ENCODE measurements around the gene LRRC4C.
A peak's percentile ranks its signal among the peaks of the same experiment; 100 is the strongest.

LRRC4C gene

DNA sequence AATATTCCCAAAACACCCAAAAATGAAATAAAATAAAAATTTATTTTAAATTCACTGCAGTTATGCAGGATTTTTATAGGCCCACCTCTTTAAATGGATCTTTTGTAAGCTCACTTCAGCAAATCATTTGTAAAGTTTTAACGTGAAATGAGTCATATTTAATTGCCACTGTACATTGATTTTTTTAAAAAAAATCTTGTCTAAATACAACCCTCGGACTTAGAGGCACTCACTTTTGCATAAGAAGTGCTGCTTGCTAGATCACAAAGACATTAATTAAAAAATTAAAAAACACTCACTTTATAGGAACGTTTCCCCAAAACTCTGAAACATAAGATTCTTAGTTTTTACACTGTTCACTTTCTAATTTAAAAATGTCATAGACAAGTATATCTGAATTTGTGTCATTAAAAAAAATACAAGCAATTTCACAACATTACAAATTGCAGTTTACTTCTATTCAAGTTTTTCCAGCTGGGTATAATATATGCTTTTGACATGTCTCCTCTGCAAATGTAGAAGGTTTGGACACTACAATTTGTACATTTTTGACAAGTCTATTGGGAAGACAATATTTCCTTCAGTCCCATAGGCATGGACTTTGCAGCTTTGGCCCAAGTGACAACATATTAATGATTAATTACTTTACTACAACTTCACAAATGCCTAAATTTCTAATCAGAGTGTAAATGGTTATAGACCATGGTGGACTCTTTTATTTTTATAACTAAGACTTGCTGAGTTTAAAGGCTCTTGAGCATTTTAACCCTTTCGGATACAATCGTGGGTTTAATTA, 1088.4 kb downstream of the LRRC4C start:
- DNase-seq (ENCODE audit: low read depth): no peak

DNA sequence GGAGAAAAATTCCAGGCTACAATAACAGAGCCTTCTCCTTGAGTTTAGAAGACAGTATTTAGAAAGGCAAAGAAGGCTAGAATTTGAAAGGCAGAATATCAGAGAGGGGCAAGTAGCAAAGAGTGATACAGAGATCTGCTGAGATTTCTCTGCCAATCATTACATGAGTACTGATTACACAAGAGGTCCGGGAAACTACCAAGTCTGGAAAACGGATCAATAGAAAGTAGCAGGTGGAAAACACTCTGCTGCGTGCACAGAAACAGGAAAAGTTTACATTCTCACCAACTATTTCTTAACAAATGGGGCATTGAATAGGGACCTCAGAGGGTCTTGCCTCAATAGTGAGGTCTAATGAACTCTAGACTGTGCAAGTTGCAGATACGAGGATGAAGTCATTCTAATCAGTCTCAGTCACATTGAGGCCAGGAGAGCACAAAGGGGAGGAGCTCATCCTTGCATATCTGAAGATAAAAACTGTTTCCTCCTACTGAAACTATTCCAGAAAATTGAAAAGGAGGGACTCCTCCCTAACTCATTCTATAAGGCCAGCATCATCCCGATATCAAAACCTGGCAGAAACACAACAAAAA, 1099.2 kb downstream of the LRRC4C start:
- DNase-seq (ENCODE audit: low read depth): no peak

DNA sequence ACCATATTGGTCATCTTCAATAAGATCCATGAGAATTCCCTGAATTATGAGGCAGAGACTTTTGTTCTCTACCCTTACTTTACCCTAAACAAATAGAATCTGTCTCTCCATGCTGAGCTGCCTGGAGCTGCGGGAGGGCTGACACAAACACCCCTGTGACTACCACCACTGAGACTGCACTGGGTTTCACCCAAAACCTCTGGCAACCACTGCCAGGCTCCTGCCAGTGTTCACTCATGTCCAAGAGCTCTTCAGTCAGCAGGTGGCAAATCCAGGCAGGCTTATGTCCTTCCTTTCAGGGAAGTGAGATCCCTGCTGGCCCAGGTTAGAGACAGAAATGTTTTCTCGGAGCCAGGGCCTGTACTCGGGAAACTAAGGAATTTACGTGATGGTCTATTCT, 1105.3 kb downstream of the LRRC4C start:
- no peak for DNase-seq (ENCODE audit: low read depth)

DNA sequence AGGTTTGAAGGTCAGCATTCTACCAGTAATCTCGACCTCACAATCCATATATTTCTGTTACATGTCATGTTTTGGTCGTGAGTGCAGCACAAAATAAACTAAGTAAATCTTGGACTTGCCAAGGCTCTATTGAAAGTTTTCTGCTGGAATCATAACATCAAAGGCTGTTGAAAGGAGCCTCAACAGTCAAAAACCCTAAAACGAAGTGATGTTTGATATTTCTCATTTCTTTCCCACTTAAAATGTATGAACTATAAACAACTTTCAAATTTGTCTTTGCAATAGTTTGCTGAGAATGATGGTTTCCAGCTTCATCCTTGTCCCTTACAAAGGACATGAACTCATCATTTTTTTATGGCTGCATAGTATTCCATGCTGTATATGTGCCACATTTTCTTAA, 1118.5 kb downstream of the LRRC4C start:
- DNase-seq (ENCODE audit: low read depth): no peak

DNA sequence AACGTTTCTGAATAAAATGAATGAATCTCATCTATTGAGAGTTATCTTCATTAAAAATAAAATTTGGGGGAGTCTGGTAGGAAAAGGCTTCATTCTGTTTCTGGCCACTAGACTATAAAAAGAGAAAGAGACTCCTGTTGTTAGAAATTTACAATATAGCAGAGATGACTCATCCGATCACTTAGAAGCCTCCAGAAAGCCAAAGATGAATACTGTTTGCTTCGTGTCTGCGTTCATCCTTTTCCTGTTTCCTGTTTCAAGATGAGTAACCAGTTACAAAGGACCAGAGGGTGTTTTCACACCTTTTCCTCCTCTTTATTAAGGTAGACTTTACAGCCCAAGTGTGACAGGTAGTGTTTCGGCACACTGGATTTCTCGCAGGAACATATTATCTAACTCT, 1120.7 kb downstream of the LRRC4C start:
- peak; percentile 20 for DNase-seq (ENCODE audit: low read depth)

DNA sequence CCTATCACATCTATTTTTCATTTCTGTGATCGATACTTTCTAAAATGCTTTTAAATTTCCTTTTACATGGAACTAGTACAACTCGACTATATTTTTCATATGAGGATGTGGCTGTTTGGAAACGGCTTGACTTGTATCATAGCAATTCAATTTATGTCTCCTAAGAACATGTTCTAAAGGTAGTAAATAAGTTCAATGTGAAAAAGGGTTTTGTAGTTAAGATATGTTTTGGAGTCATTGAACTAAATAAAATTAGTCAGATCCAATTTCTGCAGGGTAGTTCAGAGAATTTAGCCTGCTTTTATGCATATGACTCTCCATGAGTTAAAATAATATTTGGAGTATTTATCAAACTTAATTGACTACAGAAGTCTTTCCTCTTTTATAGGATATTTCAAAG, 1121.4 kb downstream of the LRRC4C start:
- no peak for DNase-seq (ENCODE audit: low read depth)

DNA sequence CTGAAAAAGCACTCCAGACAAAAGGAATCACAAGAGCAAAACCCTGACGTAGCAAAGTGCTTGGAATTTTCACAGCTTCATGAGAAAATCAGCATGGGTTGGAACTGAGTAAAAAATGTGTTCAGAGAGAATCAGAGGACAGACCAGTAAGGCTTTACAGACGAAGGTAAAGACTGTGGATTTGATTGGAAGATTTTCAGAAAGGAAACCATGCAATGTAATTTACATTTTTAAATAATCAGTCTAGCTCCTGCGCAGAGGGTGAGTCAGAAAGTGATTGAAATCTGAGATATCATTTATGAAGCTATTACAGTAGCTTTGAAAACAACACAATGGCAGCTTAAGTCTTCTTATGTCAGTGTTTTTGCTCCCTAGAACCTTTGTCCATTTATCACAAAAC, 1122.3 kb downstream of the LRRC4C start:
- no peak for DNase-seq (ENCODE audit: low read depth)

DNA sequence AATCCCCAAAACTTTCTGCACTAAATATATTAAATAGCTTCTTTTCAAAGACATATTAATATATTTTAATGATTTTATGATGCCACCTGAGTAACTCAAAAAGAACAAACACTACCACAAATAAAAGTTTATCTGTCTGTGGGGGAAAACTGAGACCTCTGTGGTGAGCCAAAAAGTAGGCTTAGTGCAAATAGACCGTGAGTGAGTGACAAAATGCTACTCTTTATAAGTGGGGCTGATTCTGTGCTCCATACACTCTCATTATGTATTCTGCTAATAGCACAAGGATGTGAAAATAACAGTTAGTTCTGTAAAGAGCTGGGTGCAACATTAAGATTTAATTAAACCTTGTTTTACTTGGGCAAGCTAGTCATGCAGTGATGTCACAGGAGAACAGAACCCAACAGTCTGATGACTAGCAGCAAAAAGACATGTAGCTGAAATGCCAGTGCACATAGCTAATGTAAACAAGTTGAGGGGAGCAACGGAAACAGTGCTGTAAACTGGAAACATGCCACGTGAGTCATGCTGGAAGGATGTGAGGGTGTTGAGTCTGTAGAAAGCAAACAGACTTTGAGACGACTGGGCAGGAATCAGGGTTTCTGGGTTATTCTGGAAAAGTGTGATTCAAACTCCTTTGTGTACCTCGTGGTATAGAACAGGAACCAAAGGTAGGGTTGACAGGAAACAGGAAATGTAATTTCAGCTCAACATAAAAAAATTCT, 1130.4 kb downstream of the LRRC4C start:
- peak; percentile 99 for DNase-seq (ENCODE audit: low read depth)

DNA sequence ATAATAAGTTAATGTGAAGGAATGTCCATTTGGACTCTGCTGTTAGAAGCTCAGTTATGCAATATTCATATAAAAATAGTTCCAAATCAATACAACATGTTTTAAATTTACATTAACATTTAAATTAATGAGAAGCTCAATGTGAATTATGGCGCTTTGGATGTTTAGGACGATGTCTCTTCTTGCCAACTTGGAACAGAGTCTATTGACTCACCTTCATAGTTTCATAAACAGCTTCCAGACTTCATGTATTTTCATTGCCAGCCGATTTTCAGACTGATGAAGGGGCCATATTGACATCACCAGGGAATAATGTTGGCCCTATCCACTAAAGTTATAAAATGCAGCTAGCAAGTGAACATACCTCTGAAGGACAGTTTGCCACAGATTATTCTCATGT, 1136.2 kb downstream of the LRRC4C start:
- DNase-seq (ENCODE audit: low read depth): no peak

DNA sequence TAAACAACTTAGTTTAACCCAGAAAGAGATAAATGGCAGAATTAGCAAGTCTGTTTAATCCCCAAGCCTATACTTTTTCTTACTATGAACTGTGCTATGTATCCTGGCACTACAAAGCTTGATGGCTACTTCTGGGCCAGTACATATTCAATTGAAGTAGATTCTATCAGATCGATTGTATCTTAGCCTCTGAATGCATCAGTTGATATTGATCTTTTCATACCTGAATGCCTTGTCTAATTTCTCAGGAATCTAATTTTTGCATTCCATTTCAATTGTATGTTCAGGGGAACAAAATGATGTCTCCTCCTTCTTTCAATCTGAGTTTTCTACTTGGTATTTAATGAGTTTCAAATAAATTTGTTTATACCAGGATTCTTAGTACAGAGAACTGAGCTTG, 1137.9 kb downstream of the LRRC4C start:
- DNase-seq (ENCODE audit: low read depth): no peak

DNA sequence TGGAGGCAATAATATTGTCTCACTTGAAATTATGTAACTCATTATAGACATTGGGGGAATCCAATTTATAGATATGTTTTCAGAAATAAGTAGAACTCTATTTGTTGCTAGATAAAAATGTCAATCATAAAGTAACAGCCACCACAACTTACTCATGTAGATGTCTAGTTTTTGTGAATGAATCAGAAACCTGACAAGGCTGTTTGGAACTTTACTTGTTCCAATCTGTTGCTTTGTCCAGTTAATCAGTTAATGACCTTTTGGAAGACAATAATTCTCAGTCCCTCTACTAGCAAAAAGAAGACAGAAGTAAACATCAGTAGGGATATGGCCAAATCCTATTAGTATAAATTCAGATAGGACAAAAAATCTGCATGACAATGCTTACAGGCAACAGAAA, 1143.3 kb downstream of the LRRC4C start:
- no peak for DNase-seq (ENCODE audit: low read depth)

DNA sequence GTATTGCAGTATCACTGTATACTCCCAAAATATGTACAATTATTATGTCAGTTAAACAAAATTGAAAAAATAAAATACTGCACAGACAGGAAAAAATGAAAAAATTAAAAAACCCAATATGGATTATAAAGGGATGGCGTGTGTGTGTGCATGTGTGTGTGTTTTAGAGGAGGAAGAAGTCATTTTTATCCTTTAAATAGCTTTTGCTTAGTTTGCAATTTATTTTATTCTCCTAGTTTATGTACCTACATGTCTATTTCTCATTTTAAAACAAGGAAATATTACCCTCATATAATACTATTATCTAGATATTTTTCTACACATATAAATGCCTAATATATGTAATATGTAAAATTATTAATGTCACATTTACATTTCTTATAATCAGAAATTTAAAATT, 1144.3 kb downstream of the LRRC4C start:
- no peak for DNase-seq (ENCODE audit: low read depth)

DNA sequence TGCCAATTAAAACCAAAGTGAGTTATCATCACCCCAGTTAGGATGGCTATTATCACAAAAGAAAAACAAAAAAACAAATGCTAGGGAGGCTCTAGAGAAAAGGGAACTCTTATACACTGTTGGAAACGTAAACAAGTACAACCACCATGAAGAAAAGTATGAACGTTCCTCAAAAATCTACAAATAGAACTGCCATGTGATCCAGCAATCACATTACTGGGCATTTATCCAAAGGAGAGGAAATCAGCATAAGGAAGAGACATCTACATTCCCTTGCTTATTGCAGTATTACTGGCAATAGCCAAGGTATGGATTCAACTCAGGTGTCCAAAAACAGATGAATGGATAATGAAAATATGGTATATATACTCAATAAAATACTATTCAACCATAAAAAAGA, 1145.1 kb downstream of the LRRC4C start:
- DNase-seq (ENCODE audit: low read depth): no peak

DNA sequence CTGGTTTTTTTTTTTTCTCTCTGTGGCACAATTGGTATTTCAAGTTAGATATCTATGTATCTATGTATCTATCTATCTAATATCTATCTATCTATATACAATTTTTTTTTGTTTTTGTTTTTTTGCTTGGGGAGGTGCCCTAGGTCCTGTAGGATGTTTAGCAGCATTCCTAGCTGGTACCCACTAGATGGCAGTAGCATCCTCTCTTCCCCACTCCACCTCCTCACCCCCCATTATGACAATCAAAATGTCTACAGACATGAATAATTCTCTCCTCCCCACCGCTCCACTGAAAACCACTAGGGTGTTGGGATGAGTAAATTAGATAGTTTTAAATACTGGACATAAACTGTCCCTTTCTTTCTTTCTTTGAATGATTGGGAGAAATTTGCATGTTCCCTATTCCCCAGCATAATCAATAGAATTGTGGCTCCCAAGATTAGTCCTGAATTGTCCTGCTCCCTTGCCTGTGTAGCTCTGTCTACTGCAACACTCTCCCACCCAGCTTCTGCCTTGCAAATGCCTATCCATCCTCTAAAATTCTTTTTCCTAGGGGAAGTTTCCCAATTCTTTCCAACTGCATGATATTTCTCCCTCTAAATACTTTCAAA, 1152.4 kb downstream of the LRRC4C start:
- peak; percentile 35 for DNase-seq (ENCODE audit: low read depth)

DNA sequence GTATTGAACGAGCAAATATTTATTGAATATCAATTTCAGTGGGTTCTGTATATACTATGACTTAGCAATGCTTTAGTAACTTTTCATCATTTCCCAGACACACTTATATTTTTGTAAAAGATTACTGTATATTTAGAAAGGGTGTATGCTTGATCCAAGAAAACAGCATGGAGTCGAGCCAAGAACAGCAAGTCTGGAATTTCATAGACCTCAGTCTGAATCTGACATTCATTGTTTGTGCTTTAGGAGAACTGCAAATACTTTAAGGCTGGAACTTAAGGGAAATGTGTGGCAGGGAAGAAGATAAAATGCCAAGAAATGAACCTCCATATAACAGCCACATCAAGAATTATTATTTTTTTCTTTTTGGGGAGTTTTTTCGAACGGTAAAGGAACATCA, 1156.8 kb downstream of the LRRC4C start:
- DNase-seq (ENCODE audit: low read depth): no peak

DNA sequence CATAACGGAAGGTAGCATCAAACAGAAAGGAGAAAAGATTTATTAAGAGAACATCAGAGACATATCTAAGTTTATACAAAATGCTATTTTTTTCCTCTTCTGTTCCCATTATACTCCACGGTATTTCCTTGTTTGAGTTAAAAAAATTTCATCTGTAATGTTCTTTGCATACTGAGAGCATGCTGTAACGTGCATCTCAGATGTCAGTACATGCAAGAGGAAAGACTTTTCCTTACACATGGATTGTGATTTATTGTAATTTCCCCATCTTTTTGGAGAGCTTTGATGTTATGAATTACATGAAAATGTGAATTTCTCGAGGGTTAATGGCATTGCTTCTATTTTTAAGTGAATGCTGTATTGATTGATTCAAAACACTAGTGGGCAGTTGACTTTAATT, 1164.0 kb downstream of the LRRC4C start:
- no peak for DNase-seq (ENCODE audit: low read depth)

DNA sequence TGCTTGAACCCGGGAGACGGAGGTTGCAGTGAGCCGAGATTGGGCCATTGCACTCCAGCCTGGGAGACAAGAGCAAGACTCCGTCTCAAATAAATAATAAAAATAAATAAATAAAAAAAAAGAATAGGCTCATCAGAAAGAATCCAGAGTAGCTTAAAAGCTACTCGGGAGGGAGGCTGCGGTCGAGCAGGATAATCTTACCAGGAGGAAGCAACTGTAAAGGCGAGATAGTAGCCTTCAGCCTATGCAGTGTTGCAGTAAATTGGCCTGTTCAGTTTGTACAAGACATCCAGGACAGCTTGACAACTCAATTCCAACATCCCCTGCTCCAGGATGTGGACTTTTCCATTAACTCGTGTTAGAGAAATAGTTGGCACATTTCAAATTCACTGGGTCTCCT, 1164.7 kb downstream of the LRRC4C start:
- no peak for DNase-seq (ENCODE audit: low read depth)

DNA sequence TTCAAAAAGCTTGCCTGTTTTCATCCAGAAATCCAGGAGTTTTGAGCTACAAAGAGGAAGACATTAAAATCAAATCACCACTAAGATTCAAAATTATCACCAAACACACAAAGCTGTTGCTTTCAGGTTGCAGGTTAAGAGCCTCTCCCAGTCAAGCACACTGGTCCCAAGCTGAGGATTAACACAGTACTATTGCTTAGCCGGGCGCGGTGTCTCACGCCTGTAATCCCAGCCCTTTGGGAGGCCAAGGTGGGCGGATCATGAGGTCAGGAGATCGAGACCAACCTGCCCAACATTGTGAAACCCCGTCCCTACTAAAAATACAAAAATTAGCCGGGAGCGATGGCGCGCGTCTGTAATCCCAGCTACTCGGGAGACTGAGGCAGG, 1165.1 kb downstream of the LRRC4C start:
- DNase-seq (ENCODE audit: low read depth): no peak

DNA sequence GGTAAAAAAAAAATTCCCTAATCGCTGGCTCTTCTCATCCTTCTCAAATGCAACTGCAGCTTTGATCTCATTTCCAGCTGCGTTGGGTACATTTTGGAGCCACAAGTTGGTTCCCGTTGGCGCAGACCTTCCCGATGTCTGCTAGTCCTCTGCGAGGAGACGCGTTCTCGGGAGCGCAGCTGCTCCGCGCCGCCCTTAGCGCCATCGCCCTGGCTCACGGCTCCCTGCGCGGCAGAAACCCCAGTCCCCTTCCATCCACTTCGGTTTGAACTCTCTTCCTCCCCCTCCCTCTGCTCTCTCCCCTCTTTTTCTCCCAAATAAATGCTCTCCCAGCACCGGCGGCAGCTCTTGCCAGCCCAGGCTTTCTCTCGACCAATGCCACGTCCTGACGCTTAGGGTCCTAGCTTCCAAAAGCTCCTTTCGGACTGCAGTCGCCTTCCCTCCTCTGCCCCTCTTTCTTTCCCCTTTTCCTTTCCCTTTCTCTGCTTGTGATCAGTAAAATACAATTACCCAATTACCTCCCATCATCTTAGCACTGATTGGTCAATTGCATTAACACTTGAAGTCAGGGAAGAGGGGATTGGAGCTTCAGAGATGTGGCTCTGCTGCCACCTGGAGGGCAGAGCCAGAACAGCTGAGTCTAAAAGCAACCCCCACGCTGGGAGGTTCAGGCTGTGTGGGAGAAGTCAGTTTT, 1165.7 kb downstream of the LRRC4C start:
- DNase-seq (ENCODE audit: low read depth): peak; percentile 56

DNA sequence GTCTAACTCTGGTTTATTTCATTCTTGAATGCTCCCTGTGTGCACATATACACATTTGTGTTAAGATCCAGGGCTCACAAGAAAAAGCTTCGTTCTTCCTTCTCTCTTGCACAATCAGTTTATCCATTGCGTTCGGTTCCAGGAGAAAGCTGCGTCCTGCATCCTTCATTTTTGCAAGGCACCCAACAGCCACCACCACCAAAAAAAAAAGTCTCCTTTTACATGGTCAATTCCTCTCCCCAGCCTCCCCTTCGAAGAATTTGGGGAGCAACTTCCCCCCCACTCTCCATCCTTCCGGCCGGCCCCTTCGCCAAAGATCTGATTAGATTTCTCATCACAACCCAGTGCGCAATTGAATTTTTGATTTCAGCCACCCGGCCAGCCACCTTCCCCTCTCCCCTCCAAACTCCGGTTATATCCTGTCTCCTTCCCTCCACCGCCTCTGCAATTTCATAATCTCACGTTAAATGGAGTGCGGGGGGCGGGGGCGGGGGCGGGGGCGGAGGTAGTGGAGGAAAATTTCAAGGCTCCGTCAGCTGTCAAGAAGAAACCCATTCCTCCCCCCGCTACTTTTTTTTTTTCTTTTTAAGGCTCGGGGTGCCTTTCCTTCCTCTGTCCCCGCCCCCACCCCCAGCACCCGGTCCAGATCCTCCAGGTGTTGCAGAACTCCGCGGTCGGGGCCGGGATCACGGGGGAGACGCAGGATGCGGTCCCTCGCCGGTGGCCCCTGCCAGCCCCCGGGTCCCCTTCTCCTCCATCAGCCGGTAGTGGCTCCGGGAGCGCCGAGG, 1166.5 kb downstream of the LRRC4C start:
- DNase-seq (ENCODE audit: low read depth): no peak

DNA sequence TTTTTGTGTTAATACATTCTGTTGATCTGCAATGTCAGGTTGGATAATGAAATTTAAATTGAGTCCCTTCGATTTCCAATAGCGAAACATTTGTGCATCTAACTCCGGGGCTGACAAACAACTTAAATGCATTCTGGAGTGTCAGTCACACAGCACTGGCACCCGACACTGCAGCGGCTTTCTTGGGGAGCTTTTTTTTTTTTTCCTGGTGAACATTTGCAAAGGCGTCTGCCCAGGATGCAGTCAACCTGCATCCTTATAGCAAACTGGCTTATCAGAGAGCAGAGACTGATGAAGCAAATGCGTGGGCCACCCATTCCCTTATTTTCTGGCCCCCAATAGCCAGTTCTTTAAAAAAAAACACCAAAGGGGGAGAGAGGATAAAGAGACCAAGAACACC, 1167.7 kb downstream of the LRRC4C start:
- no peak for DNase-seq (ENCODE audit: low read depth)

DNA sequence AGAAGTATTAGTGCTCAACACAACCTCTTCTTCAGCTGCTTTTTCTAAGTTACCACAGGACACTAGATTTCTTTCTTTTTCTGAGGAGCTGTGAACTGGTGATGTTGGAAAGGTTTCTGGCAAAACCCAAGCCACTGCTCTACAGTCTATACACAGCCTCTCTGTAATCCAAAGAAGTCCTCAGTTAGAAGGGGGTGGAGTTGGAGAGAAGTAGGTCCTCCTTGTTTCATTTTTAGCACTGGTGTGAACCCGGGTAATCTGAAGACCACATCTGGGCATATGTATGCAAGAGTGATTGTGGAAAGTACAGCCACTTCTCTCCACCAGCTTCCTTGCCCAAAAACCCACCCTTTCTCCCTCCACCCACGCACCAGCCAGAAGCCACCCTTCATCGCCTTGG, 1168.1 kb downstream of the LRRC4C start:
- no peak for DNase-seq (ENCODE audit: low read depth)

Measured in GM04504 (cell line).